Measurements from ENCODE around the gene KCMF1. TPM values are rescaled to one million over a fixed set of nuclear protein-coding genes. Genes with fewer than 3 reads are reported as not detected.
A peak's percentile ranks its signal among the peaks of the same experiment; 100 is the strongest.

KCMF1 gene
- total and polyA plus RNA-seq, 2 of the 13 experiments (the other 11 are each of a cell fraction or from before 2014, with no cell fraction given) = 62.1 to 116 TPM

GRCh38 chr2:84925724-84926376, 45.1 kb upstream of the KCMF1 start (continued):
- TF ChIP-seq ELF1 (CRISPR knock-in tag; IDR thresholded peaks at IDR 0.05) = peak; percentile 72; the same call in 1 of the 2 replicates
- peak; percentile 96 for TF ChIP-seq ZNF784 (CRISPR knock-in tag; IDR thresholded peaks at IDR 0.05; ENCODE audit: borderline replicate concordance)
- TF ChIP-seq TCF7L2 (IDR thresholded peaks at IDR 0.05; ENCODE audit: low read depth, low read length) = no peak
- TF ChIP-seq NKX3-1 (CRISPR knock-in tag; IDR thresholded peaks at IDR 0.05) = no peak; the same call in 1 of the 2 replicates
- peak; percentile 95 for TF ChIP-seq HBP1 (CRISPR knock-in tag; IDR thresholded peaks at IDR 0.05; ENCODE audit: low read depth)
- TF ChIP-seq ARID3A (IDR thresholded peaks at IDR 0.05; ENCODE audit: low read depth, low read length) = peak; percentile 98
- TF ChIP-seq ZNF597 (CRISPR knock-in tag; IDR thresholded peaks at IDR 0.05) = no peak
- peak; percentile 98; the same call in 1 of the 2 replicates for TF ChIP-seq ZNF772 (CRISPR knock-in tag; IDR thresholded peaks at IDR 0.05)
- no peak; the same call in 1 of the 2 replicates for TF ChIP-seq ZNF530 (CRISPR knock-in tag; IDR thresholded peaks at IDR 0.05; ENCODE audit: low read depth)
- no peak for TF ChIP-seq E2F2 (CRISPR knock-in tag; IDR thresholded peaks at IDR 0.05; ENCODE audit: borderline replicate concordance)
- TF ChIP-seq ZNF101 (CRISPR knock-in tag; IDR thresholded peaks at IDR 0.05; ENCODE audit: borderline replicate concordance, low read depth) = no peak
- peak; percentile 97 for TF ChIP-seq ZNF792 (CRISPR knock-in tag; IDR thresholded peaks at IDR 0.05)
- TF ChIP-seq ZNF430 (CRISPR knock-in tag; IDR thresholded peaks at IDR 0.05) = no peak
- peak; percentile 91; the same call in 1 of the 2 replicates for TF ChIP-seq FOXK1 (CRISPR knock-in tag; IDR thresholded peaks at IDR 0.05; ENCODE audit: borderline replicate concordance, low read depth)
- TF ChIP-seq GMEB1 (CRISPR knock-in tag; IDR thresholded peaks at IDR 0.05; ENCODE audit: borderline replicate concordance) = peak; percentile 83
- 0 out of 2 replicates have a peak, but pooled peaks have one; percentile 65 for TF ChIP-seq ZNF333 (CRISPR knock-in tag; IDR thresholded peaks at IDR 0.05; ENCODE audit: borderline replicate concordance)
- 0 out of 2 replicates have a peak, but pooled peaks have one; percentile 37 for TF ChIP-seq ZNF713 (CRISPR knock-in tag; IDR thresholded peaks at IDR 0.05)
- TF ChIP-seq ZSCAN29 (CRISPR knock-in tag; conservative IDR thresholded peaks at IDR 0.05) = peak; percentile 99
- peak; percentile 95 for TF ChIP-seq SMC3 (IDR thresholded peaks at IDR 0.05; ENCODE audit: low read length)
- TF ChIP-seq RCOR2 (CRISPR knock-in tag; IDR thresholded peaks at IDR 0.05) = peak; percentile 95
- peak; percentile 48; the same call in 1 of the 2 replicates for TF ChIP-seq NFYB (CRISPR knock-in tag; IDR thresholded peaks at IDR 0.05)
